Colonic mucosa (tissue), 4 donors: Measurements from ENCODE around the gene MLLT10. TPM values are rescaled to one million over a fixed set of nuclear protein-coding genes. Genes with fewer than 3 reads are reported as not detected.

Experiments
- DNase-seq: peaks from one replicate; pipeline ENCODE4 v3.0.0-alpha.2; 2020
- H3K27ac ChIP-seq: fragments of 200-600 bp; one replicate; pipeline ENCODE4 v1.8.0; 2021
- H3K27me3 ChIP-seq: fragments of 200-600 bp; one replicate; pipeline ENCODE4 v1.8.0; 2021
- H3K36me3 ChIP-seq: fragments of 200-600 bp; one replicate; pipeline ENCODE4 v1.8.0; 2021
- H3K4me1 ChIP-seq: fragments of 200-600 bp; one replicate; pipeline ENCODE4 v1.8.0; 2021; ENCODE audit warnings: mild to moderate bottlenecking
- H3K4me3 ChIP-seq: fragments of 200-600 bp; one replicate; pipeline ENCODE4 v1.8.0; 2021
- H3K9ac ChIP-seq, 2 donors: one replicate each; pipeline ENCODE4 v1.7.0; 2013; ENCODE audit warnings: control low read depth in 2 of 2, low read depth in 2 of 2, low read length in 2 of 2
- H3K9me3 ChIP-seq: fragments of 200-600 bp; one replicate; pipeline ENCODE4 v1.8.0; 2021
- intact Hi-C: fragments of 100-400 bp; cut with DNase I; formaldehyde crosslinking; loops from one replicate; pipeline ENCODE4 v1.14.1; 2022
- total RNA-seq, 2 donors: library from RNA; stranded (reverse); fragmentation: NEBNext Ultra II Directional in 1 of 2; extraction: Animal tissue kit (Norgen Biotek cat#: 25700) in 1 of 2; gene quantifications; one replicate each; pipeline ENCODE4 v1.2.1, GENCODE V29; 2021
- TF ChIP-seq, protein P1 (sequence below): fragments of 200-600 bp; IDR thresholded peaks from one replicate; pipeline ENCODE4 v1.8.0; 2022; ENCODE audit warnings: antibody characterized with exemption, mild to moderate bottlenecking
- donor health status: healthy.
- donor health status: DM: no; HTN: no; CAD: no.
- donor health status: DM: no; HTN: no; CAD: no.

Gene MLLT10
- total RNA-seq, 2 donors from 2014 or later: 17.8 to 25.1 TPM

GRCh38 chr10:21699575-21699974 lies 165.5 kb downstream of the MLLT10 start:
- no peak overlapping the region for H3K27ac ChIP-seq
- no peak for DNase-seq
- H3K27me3 ChIP-seq: no peaks in the 10 kb centered on the region
- H3K4me3 ChIP-seq: no peak overlapping the region
- no peaks in the 10 kb centered on the region for H3K9me3 ChIP-seq
- no peak overlapping the region for H3K9ac ChIP-seq
- TF ChIP-seq, protein P1, sequence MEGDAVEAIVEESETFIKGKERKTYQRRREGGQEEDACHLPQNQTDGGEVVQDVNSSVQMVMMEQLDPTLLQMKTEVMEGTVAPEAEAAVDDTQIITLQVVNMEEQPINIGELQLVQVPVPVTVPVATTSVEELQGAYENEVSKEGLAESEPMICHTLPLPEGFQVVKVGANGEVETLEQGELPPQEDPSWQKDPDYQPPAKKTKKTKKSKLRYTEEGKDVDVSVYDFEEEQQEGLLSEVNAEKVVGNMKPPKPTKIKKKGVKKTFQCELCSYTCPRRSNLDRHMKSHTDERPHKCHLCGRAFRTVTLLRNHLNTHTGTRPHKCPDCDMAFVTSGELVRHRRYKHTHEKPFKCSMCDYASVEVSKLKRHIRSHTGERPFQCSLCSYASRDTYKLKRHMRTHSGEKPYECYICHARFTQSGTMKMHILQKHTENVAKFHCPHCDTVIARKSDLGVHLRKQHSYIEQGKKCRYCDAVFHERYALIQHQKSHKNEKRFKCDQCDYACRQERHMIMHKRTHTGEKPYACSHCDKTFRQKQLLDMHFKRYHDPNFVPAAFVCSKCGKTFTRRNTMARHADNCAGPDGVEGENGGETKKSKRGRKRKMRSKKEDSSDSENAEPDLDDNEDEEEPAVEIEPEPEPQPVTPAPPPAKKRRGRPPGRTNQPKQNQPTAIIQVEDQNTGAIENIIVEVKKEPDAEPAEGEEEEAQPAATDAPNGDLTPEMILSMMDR: no peak
- H3K4me1 ChIP-seq: no peaks in the 10 kb centered on the region
- no peaks in the 10 kb centered on the region for H3K36me3 ChIP-seq
- intact Hi-C loops: no loop called here

DNA sequence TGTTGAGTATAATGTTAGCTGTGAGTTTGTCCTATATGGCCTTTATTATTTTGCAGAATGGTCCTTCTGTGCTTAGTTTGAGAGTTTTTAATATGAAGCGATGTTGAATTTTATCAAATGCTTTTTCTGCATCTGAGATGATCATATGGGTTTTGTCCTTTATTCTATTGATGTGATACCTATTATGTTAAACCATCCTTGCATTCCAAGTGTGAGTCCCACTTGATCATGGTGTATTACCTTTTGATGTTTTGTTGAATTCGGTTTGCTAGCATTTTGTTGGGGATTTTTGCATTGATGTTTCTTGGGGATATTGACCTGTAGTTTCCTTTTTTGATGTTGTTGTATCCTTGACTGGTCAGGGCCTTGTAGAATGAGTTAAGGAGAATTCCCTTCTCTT lies 166.4 kb downstream of the MLLT10 start:
- intact Hi-C loops: no loop called here
- TF ChIP-seq, protein P1: no peak

GRCh38 chr10:21702633-21703111 lies 168.6 kb downstream of the MLLT10 start:
- DNase-seq: no peak
- H3K27ac ChIP-seq: no peak overlapping the region
- H3K4me1 ChIP-seq: no peaks in the 10 kb centered on the region
- H3K9ac ChIP-seq: no peak overlapping the region
- TF ChIP-seq, protein P1: no peak
- intact Hi-C loops: no loop called here
- no peaks in the 10 kb centered on the region for H3K36me3 ChIP-seq
- H3K27me3 ChIP-seq: no peaks in the 10 kb centered on the region
- no peak overlapping the region for H3K4me3 ChIP-seq
- H3K9me3 ChIP-seq: no peaks in the 10 kb centered on the region

More for the DNA sequence above, 166.4 kb downstream of the MLLT10 start:
- H3K36me3 ChIP-seq: no peaks in the 10 kb centered on the region
- no peak overlapping the region for H3K4me3 ChIP-seq
- no peaks in the 10 kb centered on the region for H3K9me3 ChIP-seq
- H3K9ac ChIP-seq: no peak overlapping the region
- no peaks in the 10 kb centered on the region for H3K27me3 ChIP-seq
- DNase-seq: no peak
- H3K4me1 ChIP-seq: no peaks in the 10 kb centered on the region
- H3K27ac ChIP-seq: no peak overlapping the region

- Histone ChIP-seq H3K36me3 (no peaks in the 10 kb centered on the region), H3K27me3 (no peaks in the 10 kb centered on the region), H3K4me3 (no peak overlapping the region), H3K4me1 (no peaks in the 10 kb centered on the region), H3K27ac (no peak overlapping the region), H3K9me3 (no peaks in the 10 kb centered on the region), H3K9ac (no peak overlapping the region)
- intact Hi-C loops: no loop called here
- no peak for DNase-seq
- TF ChIP-seq, protein P1: no peak
These were observed 171.3 kb downstream of the MLLT10 start for GRCh38 chr10:21705142-21705827.

- TF ChIP-seq, protein P1: no peak
- no peak for DNase-seq
- intact Hi-C loops: no loop called here
- Histone ChIP-seq H3K4me1 (no peaks in the 10 kb centered on the region), H3K9ac (no peak overlapping the region), H3K27me3 (no peaks in the 10 kb centered on the region), H3K36me3 (no peaks in the 10 kb centered on the region), H3K4me3 (no peak overlapping the region), H3K9me3 (no peaks in the 10 kb centered on the region), H3K27ac (no peak overlapping the region)
These were observed 171.8 kb downstream of the MLLT10 start for GRCh38 chr10:21705828-21706176.
